ENCODE results near the gene PPME1. TPM values are rescaled to one million over a fixed set of nuclear protein-coding genes. Genes with fewer than 3 reads are reported as not detected.

The PPME1 gene
- total and polyA plus RNA-seq, 9 of the 15 experiments (the other 6 are each of a cell fraction or from before 2014, with no cell fraction given): 9.8 to 81.7 (median 37.6) TPM

DNA sequence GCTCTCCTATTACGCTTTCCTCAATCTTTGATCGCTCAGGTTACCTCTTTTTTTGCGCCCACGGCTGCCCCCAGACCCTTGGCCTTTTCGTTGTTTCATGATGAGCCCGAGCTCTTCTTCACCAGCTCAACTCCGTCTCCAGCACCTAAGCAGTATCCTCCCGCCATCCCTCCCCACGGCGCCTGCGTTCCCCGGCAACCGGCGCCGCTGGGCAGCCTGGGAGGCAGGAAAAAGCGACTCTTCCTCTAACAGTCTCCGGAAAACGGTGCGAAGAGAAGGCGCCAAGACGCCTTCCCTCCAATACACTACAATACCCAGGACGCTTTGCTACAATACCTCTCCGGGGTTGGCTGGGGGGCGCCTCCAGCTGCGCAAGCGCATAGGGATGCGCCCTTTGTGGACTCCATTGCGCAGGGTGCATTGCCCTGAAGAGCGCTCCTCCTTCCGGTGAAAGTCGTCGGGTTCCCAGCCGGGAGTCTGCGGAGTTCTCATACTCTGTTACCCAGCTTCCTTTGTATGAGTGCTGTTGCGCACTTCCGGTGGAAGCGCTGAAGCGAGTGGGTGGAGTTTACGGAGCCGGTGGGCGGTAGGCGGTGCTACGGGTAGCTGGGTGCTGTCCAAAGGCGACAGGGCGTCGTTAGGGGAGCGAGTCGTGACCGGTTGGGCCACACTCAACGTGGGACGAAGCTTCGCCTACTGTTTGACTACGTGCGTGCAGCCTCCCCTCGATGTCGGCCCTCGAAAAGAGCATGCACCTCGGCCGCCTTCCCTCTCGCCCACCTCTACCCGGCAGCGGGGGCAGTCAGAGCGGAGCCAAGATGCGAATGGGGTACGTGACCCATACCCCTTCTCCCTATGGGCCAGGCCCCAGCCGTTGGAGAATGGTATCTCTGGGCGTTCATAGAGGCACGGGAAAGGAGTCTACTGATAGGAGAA lies at the start of gene PPME1, which contains the start of gene C2CD3 (continued):
- TF ChIP-seq, protein P1, sequence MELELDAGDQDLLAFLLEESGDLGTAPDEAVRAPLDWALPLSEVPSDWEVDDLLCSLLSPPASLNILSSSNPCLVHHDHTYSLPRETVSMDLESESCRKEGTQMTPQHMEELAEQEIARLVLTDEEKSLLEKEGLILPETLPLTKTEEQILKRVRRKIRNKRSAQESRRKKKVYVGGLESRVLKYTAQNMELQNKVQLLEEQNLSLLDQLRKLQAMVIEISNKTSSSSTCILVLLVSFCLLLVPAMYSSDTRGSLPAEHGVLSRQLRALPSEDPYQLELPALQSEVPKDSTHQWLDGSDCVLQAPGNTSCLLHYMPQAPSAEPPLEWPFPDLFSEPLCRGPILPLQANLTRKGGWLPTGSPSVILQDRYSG (tag; conservative IDR thresholded peaks at IDR 0.05; ENCODE audit: low read depth): no peak
- TF ChIP-seq FOXJ2 (tag; IDR thresholded peaks at IDR 0.05): 0 out of 2 replicates have a peak, but pooled peaks have one; percentile 48
- TF ChIP-seq TAF7 (tag; IDR thresholded peaks at IDR 0.05): peak; percentile 68
- TF ChIP-seq, protein P2, sequence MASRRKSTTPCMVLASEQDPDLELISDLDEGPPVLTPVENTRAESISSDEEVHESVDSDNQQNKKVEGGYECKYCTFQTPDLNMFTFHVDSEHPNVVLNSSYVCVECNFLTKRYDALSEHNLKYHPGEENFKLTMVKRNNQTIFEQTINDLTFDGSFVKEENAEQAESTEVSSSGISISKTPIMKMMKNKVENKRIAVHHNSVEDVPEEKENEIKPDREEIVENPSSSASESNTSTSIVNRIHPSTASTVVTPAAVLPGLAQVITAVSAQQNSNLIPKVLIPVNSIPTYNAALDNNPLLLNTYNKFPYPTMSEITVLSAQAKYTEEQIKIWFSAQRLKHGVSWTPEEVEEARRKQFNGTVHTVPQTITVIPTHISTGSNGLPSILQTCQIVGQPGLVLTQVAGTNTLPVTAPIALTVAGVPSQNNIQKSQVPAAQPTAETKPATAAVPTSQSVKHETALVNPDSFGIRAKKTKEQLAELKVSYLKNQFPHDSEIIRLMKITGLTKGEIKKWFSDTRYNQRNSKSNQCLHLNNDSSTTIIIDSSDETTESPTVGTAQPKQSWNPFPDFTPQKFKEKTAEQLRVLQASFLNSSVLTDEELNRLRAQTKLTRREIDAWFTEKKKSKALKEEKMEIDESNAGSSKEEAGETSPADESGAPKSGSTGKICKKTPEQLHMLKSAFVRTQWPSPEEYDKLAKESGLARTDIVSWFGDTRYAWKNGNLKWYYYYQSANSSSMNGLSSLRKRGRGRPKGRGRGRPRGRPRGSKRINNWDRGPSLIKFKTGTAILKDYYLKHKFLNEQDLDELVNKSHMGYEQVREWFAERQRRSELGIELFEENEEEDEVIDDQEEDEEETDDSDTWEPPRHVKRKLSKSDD (conservative IDR thresholded peaks at IDR 0.05; ENCODE audit: low read length): no peak
- TF ChIP-seq, protein P3, sequence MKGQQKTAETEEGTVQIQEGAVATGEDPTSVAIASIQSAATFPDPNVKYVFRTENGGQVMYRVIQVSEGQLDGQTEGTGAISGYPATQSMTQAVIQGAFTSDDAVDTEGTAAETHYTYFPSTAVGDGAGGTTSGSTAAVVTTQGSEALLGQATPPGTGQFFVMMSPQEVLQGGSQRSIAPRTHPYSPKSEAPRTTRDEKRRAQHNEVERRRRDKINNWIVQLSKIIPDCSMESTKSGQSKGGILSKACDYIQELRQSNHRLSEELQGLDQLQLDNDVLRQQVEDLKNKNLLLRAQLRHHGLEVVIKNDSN (CRISPR knock-in tag; IDR thresholded peaks at IDR 0.05): peak; percentile 55
- no peak for TF ChIP-seq ZNF174 (CRISPR knock-in tag; IDR thresholded peaks at IDR 0.05)
- TF ChIP-seq ZNF3 (CRISPR knock-in tag; IDR thresholded peaks at IDR 0.05): no peak
- 0 out of 2 replicates have a peak, but pooled peaks have one; percentile 40 for TF ChIP-seq MTA3 (IDR thresholded peaks at IDR 0.05; ENCODE audit: borderline replicate concordance)
- peak; percentile 95 for TF ChIP-seq ETV5 (CRISPR knock-in tag; IDR thresholded peaks at IDR 0.05; ENCODE audit: low read depth)
- peak; percentile 60; the same call in 1 of the 2 replicates for TF ChIP-seq ESRRA (IDR thresholded peaks at IDR 0.05; ENCODE audit: borderline replicate concordance, low read depth)
- peak; percentile 98 for TF ChIP-seq GABPB1 (CRISPR knock-in tag; IDR thresholded peaks at IDR 0.05)
- TF ChIP-seq, protein P4, sequence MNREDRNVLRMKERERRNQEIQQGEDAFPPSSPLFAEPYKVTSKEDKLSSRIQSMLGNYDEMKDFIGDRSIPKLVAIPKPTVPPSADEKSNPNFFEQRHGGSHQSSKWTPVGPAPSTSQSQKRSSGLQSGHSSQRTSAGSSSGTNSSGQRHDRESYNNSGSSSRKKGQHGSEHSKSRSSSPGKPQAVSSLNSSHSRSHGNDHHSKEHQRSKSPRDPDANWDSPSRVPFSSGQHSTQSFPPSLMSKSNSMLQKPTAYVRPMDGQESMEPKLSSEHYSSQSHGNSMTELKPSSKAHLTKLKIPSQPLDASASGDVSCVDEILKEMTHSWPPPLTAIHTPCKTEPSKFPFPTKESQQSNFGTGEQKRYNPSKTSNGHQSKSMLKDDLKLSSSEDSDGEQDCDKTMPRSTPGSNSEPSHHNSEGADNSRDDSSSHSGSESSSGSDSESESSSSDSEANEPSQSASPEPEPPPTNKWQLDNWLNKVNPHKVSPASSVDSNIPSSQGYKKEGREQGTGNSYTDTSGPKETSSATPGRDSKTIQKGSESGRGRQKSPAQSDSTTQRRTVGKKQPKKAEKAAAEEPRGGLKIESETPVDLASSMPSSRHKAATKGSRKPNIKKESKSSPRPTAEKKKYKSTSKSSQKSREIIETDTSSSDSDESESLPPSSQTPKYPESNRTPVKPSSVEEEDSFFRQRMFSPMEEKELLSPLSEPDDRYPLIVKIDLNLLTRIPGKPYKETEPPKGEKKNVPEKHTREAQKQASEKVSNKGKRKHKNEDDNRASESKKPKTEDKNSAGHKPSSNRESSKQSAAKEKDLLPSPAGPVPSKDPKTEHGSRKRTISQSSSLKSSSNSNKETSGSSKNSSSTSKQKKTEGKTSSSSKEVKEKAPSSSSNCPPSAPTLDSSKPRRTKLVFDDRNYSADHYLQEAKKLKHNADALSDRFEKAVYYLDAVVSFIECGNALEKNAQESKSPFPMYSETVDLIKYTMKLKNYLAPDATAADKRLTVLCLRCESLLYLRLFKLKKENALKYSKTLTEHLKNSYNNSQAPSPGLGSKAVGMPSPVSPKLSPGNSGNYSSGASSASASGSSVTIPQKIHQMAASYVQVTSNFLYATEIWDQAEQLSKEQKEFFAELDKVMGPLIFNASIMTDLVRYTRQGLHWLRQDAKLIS (CRISPR knock-in tag; IDR thresholded peaks at IDR 0.05): peak; percentile 76; the same call in 1 of the 2 replicates
- TF ChIP-seq SRSF1 (IDR thresholded peaks at IDR 0.05; ENCODE audit: low read depth, low read length): no peak
- TF ChIP-seq MTA2 (IDR thresholded peaks at IDR 0.05; ENCODE audit: low read depth): no peak
- TF ChIP-seq ZFX (CRISPR knock-in tag; IDR thresholded peaks at IDR 0.05): peak; percentile 58; the same call in 1 of the 2 replicates
- peak; percentile 61 to 72; a peak in 3 of 4 replicates for TF ChIP-seq MAZ (CRISPR knock-in tag; conservative IDR thresholded peaks at IDR 0.05 in 1 of 2, IDR thresholded peaks at IDR 0.05 in 1 of 2)
- TF ChIP-seq GABPA (tag; conservative IDR thresholded peaks at IDR 0.05; ENCODE audit: low read depth): peak; percentile 97
- TF ChIP-seq EGR1 (conservative IDR thresholded peaks at IDR 0.05): peak; percentile 96
